Measurements from ENCODE around the gene CASQ1. TPM values are rescaled to one million over a fixed set of nuclear protein-coding genes. Genes with fewer than 3 reads are reported as not detected.
A peak's percentile ranks its signal among the peaks of the same experiment; 100 is the strongest.

Gene CASQ1
- total RNA-seq, 4 donors from 2014 or later = 0.12 to 0.23 TPM; not detected in 2

DNA sequence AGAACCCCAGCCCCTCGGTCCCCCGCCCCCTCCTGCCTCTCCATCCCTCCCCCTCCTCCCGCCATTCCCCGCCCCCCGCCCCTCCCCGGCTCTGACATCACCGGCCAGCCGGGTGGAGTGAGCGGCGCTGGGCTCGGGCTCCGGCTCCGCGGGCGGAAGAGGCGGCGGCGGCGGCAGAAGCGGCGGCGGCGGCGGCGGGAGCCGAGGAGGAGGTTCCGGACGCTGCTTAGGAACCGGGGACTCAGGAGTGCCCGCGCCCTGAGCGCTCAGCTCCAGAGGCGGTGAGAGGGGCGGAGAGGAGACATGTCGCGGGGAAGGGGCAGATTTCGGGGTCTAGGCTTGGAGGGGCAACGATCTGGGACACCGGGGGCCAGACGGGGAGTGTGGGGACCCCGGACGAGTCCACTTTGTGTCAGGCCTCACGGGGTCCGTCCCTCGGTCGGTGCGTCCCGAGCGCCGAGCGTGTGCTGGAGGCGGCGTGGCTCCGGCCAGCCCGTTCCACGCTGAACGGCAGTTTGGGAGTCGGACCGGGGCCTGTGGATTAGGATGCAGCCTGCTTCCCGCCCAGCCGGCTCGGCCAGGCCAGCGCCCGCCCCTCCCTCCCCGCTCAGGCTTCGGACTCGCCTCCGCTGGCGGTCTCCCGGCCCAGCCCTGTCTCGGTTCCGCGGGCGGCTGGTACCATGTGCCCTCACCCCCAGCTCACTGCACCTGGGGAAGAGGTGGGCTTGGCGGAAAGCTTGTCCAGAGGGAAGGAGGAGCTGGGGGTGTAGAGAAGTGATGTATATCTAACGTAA lies 15.1 kb downstream of the CASQ1 start, which contains the start of gene PEA15:
Gene PEA15 (plus strand): TSS at position 143 of the 794 bp plus-strand sequence. CDS start 6,161 bp downstream, outside the sequence.
- intact Hi-C loops (cut with DNase I; ENCODE audit: low total_unique reads) = no loop called here
- TF ChIP-seq, protein P1, sequence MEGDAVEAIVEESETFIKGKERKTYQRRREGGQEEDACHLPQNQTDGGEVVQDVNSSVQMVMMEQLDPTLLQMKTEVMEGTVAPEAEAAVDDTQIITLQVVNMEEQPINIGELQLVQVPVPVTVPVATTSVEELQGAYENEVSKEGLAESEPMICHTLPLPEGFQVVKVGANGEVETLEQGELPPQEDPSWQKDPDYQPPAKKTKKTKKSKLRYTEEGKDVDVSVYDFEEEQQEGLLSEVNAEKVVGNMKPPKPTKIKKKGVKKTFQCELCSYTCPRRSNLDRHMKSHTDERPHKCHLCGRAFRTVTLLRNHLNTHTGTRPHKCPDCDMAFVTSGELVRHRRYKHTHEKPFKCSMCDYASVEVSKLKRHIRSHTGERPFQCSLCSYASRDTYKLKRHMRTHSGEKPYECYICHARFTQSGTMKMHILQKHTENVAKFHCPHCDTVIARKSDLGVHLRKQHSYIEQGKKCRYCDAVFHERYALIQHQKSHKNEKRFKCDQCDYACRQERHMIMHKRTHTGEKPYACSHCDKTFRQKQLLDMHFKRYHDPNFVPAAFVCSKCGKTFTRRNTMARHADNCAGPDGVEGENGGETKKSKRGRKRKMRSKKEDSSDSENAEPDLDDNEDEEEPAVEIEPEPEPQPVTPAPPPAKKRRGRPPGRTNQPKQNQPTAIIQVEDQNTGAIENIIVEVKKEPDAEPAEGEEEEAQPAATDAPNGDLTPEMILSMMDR (IDR thresholded peaks at IDR 0.05) = no peak
- TF ChIP-seq POLR2A (IDR thresholded peaks at IDR 0.05) = no peak
- WGBS, 2 donors = 0 to 1% methylated on average over 41 to 70 of the region's 76 CpGs
- H3K4me3 ChIP-seq (ENCODE audit: low read depth, poor library complexity, severe bottlenecking) = peak within 1 kb of the TSS; percentile 61
- peak; percentile 44 to 93 for DNase-seq (ENCODE audit: low spot score in 2 of 2)

DNA sequence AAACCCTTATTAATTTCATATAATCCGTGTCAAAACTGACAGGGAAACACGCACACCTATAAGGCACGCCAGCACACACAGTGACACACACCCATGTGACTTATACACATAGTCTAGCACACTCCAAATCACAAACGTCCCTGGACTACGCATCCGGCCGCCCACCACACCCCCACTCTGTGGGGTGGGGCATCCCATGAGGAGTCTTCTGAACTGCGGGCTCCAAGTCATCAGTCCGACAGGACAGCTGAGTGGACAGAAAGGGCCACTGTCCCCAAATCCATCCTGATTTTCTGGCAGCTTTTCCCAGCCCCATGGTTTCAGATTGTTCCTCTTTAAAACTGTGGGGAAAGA lies 15.6 kb downstream of the CASQ1 start:
- intact Hi-C loops (cut with DNase I; ENCODE audit: low total_unique reads) = no loop called here
- 0 to 1% methylated on average over 9 of the region's 9 CpGs for WGBS, 2 donors
- H3K4me3 ChIP-seq (ENCODE audit: low read depth, poor library complexity, severe bottlenecking) = peak overlapping the region; percentile 61
- no peak for TF ChIP-seq POLR2A (IDR thresholded peaks at IDR 0.05)
- TF ChIP-seq, protein P1 (IDR thresholded peaks at IDR 0.05) = no peak
- peak; percentile 46 to 92 for DNase-seq (ENCODE audit: low spot score in 2 of 2)

DNA sequence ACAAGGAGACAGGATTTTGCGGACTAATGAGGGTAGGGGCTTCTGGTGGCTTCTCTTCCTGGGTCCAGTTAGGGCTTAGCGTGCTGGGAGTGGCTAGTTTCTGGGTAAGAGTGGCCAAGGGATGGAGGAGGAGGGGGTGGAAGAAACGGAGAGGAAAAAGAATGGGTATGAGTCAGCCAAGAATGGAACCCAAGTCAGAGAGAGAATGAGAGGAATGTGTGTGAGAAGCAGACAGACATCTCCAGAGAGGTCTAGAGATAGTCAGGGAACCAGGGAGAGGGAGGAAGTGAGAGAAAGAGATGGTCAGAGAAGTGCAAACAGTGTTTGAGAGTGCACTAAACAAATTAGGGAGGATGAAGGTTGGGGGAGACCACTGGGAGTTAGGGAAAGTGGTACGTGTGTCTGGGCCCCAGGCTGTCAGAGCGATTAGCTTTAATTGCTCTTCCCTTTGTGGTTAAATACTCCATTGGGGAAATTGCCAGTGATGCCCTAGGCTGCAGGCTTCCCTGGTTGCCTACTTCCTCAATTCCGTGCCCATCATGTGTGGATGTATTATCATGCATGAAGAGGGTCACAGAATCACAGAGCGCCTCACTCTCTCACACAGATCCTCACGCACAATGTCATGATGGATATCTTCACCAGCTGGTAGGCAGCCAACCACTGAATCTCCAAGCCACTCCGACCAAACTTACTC lies 16.2 kb downstream of the CASQ1 start:
- TF ChIP-seq POLR2A (IDR thresholded peaks at IDR 0.05) = no peak
- TF ChIP-seq, protein P1 (IDR thresholded peaks at IDR 0.05) = no peak
- DNase-seq (ENCODE audit: low spot score in 2 of 2) = peak in 1 of 2 donors; percentile 78
- 41 to 44% methylated on average over 9 of the region's 9 CpGs for WGBS, 2 donors
- H3K4me3 ChIP-seq (ENCODE audit: low read depth, poor library complexity, severe bottlenecking) = no peak overlapping the region
- intact Hi-C loops (cut with DNase I; ENCODE audit: low total_unique reads) = no loop called here

DNA sequence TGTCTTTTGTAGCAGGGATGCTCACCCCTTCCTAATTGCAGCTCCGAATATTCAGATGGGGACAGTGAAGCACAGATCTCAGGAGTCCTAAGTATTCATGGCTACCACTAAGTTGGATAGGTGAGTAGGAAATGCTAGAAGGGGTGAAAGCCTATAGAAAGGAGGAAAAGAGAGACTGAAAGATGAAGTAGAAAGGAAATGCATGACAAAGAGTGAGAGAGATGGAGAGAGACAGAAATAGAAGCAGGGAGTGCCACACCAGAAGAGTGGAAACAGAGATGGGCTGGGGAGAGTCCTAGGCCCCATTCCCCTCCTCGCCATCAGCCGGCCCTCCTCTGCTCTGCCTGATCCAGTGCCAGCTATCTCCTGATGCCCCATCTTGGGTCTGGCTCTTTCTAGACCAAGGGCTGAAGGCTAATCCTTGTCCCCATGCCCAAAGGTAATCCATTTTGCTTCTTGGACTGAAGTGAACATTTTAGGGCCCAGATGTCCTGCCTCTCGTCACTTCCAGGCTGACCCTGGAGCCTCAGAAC lies 16.8 kb downstream of the CASQ1 start:
- TF ChIP-seq POLR2A (IDR thresholded peaks at IDR 0.05) = no peak
- TF ChIP-seq, protein P1 (IDR thresholded peaks at IDR 0.05) = no peak
- WGBS, 2 donors = 88 to 93% methylated on average over 4 of the region's 4 CpGs
- no peak overlapping the region for H3K4me3 ChIP-seq (ENCODE audit: low read depth, poor library complexity, severe bottlenecking)
- intact Hi-C loops (cut with DNase I; ENCODE audit: low total_unique reads) = no loop called here
- DNase-seq (ENCODE audit: low spot score in 2 of 2) = peak in 1 of 2 donors; percentile 49

DNA sequence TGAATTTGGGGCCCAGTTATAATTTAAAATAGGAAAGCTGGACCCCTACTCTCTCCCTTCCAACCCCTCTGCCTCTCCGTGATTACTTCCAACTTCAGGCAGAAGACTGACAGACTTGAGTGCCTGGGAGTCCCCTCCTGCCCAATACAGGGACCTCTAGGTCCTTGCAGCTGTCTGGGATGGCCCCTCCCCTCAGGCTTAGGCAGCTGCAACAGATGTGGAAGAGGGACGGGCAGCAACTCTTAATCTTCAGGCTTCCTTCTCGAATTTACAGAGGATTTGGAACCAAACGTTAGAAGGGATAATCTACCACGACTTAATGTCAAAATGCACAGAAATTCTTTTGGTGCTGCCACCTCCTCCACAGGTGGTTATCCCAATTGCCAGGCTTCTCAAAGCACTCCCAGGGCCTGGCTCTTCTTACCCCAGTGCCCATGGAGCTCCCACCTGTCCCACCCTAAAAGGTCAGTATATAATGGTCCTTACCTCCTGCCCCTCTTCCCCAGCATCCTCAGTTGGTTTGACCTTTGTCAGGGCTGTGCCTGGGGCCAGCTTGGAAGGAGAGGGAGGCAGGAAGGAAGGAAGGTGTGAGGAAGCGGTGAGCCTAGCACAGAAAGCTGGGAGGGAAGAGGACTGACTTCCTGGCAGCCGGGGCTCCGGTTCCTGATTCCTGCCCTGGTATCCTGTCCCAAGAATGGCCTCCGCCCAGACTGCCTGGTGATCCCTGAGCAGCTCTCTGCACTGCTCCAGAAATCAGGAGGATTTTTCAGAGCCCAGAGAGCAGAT lies 17.6 kb downstream of the CASQ1 start:
- TF ChIP-seq POLR2A (IDR thresholded peaks at IDR 0.05) = no peak
- TF ChIP-seq, protein P1 (IDR thresholded peaks at IDR 0.05) = no peak
- no peak overlapping the region for H3K4me3 ChIP-seq (ENCODE audit: low read depth, poor library complexity, severe bottlenecking)
- 48 to 54% methylated on average over 9 of the region's 9 CpGs for WGBS, 2 donors
- peak in 1 of 2 donors; percentile 79 for DNase-seq (ENCODE audit: low spot score in 2 of 2)
- intact Hi-C loops (cut with DNase I; ENCODE audit: low total_unique reads) = no loop called here
